H1 (cell line): ENCODE data around the gene FXN. TPM values are rescaled to one million over a fixed set of nuclear protein-coding genes. Genes with fewer than 3 reads are reported as not detected.

Experiments used
- CTCF ChIA-PET: fragments of 300-600 bp; sonication (Branson Sonifier 250); formaldehyde crosslinking; loops from one replicate; lab custom pipeline; 2021; ENCODE audit not compliant: partially characterized antibody; lab: Charles Lee
- POLR2A ChIA-PET: fragments of 300-600 bp; sonication (Branson Sonifier 250); formaldehyde crosslinking; loops from one replicate; lab custom pipeline; 2021; ENCODE audit warnings: inconsistent platforms; ENCODE audit not compliant: partially characterized antibody; lab: Charles Lee
- DNase-seq, 2 experiments: peaks; one replicate each; pipeline versions ENCODE4 v3.0.0 to v3.0.0-alpha.2; 2010 to 2022; ENCODE audit warnings: low spot score in 2 of 2, low read depth in 1 of 2, mixed read lengths in 1 of 2
- FAIRE-seq: peaks from 2 replicates; lab custom pipeline; 2011; peaks lifted over from hg19 to GRCh38; lab: Jason Lieb, UNC
- H2AFZ ChIP-seq: 2 replicates; pipeline ENCODE4 v1.8.1; 2012; ENCODE audit warnings: low read length, inconsistent platforms
- H2AK5ac ChIP-seq: 2 replicates; pipeline ENCODE4 v1.6.1; 2013; ENCODE audit warnings: low read depth, low read length
- H2BK120ac ChIP-seq: replicated peaks from 2 replicates; pipeline ENCODE3; 2013; ENCODE audit warnings: low read depth, low read length, inconsistent platforms
- H2BK12ac ChIP-seq: 2 replicates; pipeline ENCODE4 v1.6.1; 2013; ENCODE audit warnings: low read depth, low read length
- H2BK15ac ChIP-seq: 2 replicates; pipeline ENCODE4 v1.6.1; 2013; ENCODE audit warnings: low read length
- H2BK20ac ChIP-seq: 2 replicates; pipeline ENCODE4 v1.6.1; 2013; ENCODE audit warnings: low read length
- H2BK5ac ChIP-seq: 2 replicates; pipeline ENCODE4 v1.6.1; 2013; ENCODE audit warnings: low read depth, low read length
- H3K14ac ChIP-seq: 2 replicates; pipeline ENCODE4 v1.6.1; 2013; ENCODE audit warnings: inconsistent platforms; ENCODE audit not compliant: insufficient read length
- H3K18ac ChIP-seq: 2 replicates; pipeline ENCODE4 v1.6.1; 2013; ENCODE audit warnings: low read length; ENCODE audit errors: extremely low read depth
- H3K23ac ChIP-seq: 2 replicates; pipeline ENCODE4 v1.6.1; 2013; ENCODE audit warnings: inconsistent platforms; ENCODE audit not compliant: insufficient read length
- H3K23me2 ChIP-seq: 2 replicates; pipeline ENCODE4 v1.6.1; 2013; ENCODE audit warnings: low read depth, low read length
- H3K27ac ChIP-seq: 2 replicates; pipeline ENCODE4 v1.6.1; 2011; ENCODE audit warnings: low read depth, low read length, inconsistent platforms
- H3K27me3 ChIP-seq, 4 experiments: replicated peaks in 1 of 4; 1 replicate in 1 of 4; 2 replicates in 3 of 4; pipeline versions ENCODE4 v1.6.1 to v1.8.1; 2011 to 2013; ENCODE audit warnings: low read length in 3 of 4, mild to moderate bottlenecking in 3 of 4, inconsistent platforms in 2 of 4, mixed read lengths in 2 of 4, moderate library complexity in 1 of 4; ENCODE audit not compliant: control insufficient read depth in 3 of 4, insufficient read depth in 3 of 4; ENCODE audit errors: extremely low read depth in 1 of 4
- H3K36me3 ChIP-seq, 4 experiments: 2 replicates each; pipeline versions ENCODE4 v1.6.1 to v1.8.1; 2011 to 2013; ENCODE audit warnings: mild to moderate bottlenecking in 4 of 4, low read length in 3 of 4, moderate library complexity in 2 of 4, control low read depth in 1 of 4, inconsistent platforms in 1 of 4; ENCODE audit not compliant: insufficient read depth in 4 of 4, control insufficient read depth in 2 of 4
- H3K4ac ChIP-seq: replicated peaks from 2 replicates; pipeline ENCODE3; 2013; ENCODE audit warnings: low read length, low read depth, mixed read lengths, inconsistent platforms; ENCODE audit not compliant: insufficient read length
- H3K4me1 ChIP-seq, 4 experiments: replicated peaks in 1 of 4; 1 replicate in 1 of 4; 2 replicates in 3 of 4; pipeline versions ENCODE4 v1.6.1 to v1.8.1; 2011 to 2013; ENCODE audit warnings: low read length in 3 of 4, inconsistent platforms in 2 of 4, mixed read lengths in 1 of 4; ENCODE audit not compliant: insufficient read depth in 4 of 4, control insufficient read depth in 3 of 4
- H3K4me2 ChIP-seq, 2 experiments: 2 replicates each; pipeline versions ENCODE4 v1.6.1 to v1.8.1; 2011 to 2013; ENCODE audit warnings: low read depth in 2 of 2, low read length in 2 of 2, control low read depth in 1 of 2, inconsistent platforms in 1 of 2, mild to moderate bottlenecking in 1 of 2; ENCODE audit not compliant: insufficient read depth in 1 of 2
- H3K4me3 ChIP-seq, 4 experiments: fragments of 200-600, 300-600 bp in 1 of 4; sonication (generic), shearing (Covaris generic), sonication (Bioruptor Twin) in 1 of 4; 2 replicates each; pipeline versions ENCODE4 v1.5.1 to v1.8.1; 2011 to 2016; ENCODE audit warnings: low read length in 4 of 4, low read depth in 3 of 4, control low read depth in 2 of 4, inconsistent platforms in 2 of 4, mild to moderate bottlenecking in 2 of 4, mixed read lengths in 1 of 4, moderate library complexity in 1 of 4; ENCODE audit not compliant: insufficient read depth in 2 of 4; ENCODE audit errors: extremely low read depth in 1 of 4
- H3K56ac ChIP-seq: replicated peaks from 2 replicates; pipeline ENCODE3; 2013; ENCODE audit warnings: low read depth, mild to moderate bottlenecking, mixed read lengths, low read length, inconsistent platforms; ENCODE audit not compliant: insufficient read length
- H3K79me1 ChIP-seq: 2 replicates; pipeline ENCODE4 v1.6.1; 2013; ENCODE audit warnings: low read depth, low read length, control low read depth
- H3K79me2 ChIP-seq, 2 experiments: 2 replicates each; pipeline versions ENCODE4 v1.6.1 to v1.8.1; 2012 to 2013; ENCODE audit warnings: low read length in 2 of 2, mild to moderate bottlenecking in 2 of 2, inconsistent platforms in 1 of 2; ENCODE audit not compliant: insufficient read depth in 2 of 2, control insufficient read depth in 1 of 2
- H3K9ac ChIP-seq, 4 experiments: replicated peaks in 1 of 4; 1 replicate in 1 of 4; 2 replicates in 3 of 4; pipeline versions ENCODE4 v1.6.1 to v1.8.1; 2011 to 2013; ENCODE audit warnings: low read depth in 3 of 4, low read length in 3 of 4, control low read depth in 2 of 4, mild to moderate bottlenecking in 2 of 4, moderate library complexity in 2 of 4, inconsistent platforms in 1 of 4; ENCODE audit errors: extremely low read depth in 1 of 4
- H3K9me3 ChIP-seq, 2 experiments: 2 replicates each; pipeline versions ENCODE4 v1.6.1 to v1.8.1; 2012 to 2013; ENCODE audit warnings: mild to moderate bottlenecking in 2 of 2, moderate library complexity in 2 of 2, control low read depth in 1 of 2, inconsistent platforms in 1 of 2, low read depth in 1 of 2, low read length in 1 of 2, mixed read lengths in 1 of 2; ENCODE audit not compliant: insufficient read depth in 2 of 2
- H4K20me1 ChIP-seq, 2 experiments: replicated peaks in 1 of 2; 2 replicates each; pipeline versions ENCODE3 to v1.8.1; 2011 to 2013; ENCODE audit warnings: inconsistent platforms in 2 of 2, low read length in 2 of 2, mild to moderate bottlenecking in 1 of 2; ENCODE audit not compliant: insufficient read depth in 2 of 2, control insufficient read depth in 1 of 2
- H4K5ac ChIP-seq: 2 replicates; pipeline ENCODE4 v1.6.1; 2013; ENCODE audit warnings: low read length, low read depth, mixed read lengths, inconsistent platforms; ENCODE audit not compliant: insufficient read length
- H4K8ac ChIP-seq: 2 replicates; pipeline ENCODE4 v1.8.0; 2013; ENCODE audit warnings: mild to moderate bottlenecking, moderate library complexity, low read length, inconsistent platforms; ENCODE audit not compliant: insufficient read depth; ENCODE audit errors: extremely low read depth
- H4K91ac ChIP-seq: replicated peaks from 2 replicates; pipeline ENCODE3; 2013; ENCODE audit warnings: low read length, mixed read lengths, inconsistent platforms; ENCODE audit not compliant: insufficient read length
- ASH2L ChIP-seq: fragments of 200-600, 300-600 bp; sonication (generic); IDR thresholded peaks from one replicate; pipeline ENCODE4 v1.7.1; 2017; ENCODE audit warnings: low read length
- CREB1 ChIP-seq: IDR thresholded peaks from 2 replicates; pipeline ENCODE4 v1.6.1; 2012; ENCODE audit warnings: inconsistent platforms
- WGBS, 2 experiments: shearing (Covaris generic) in 1 of 2; methylation state at CpG; one replicate each; pipeline versions ENCODE4 v1.1.6 to v1.1.7; 2013 to 2015; ENCODE audit warnings: low lambda C conversion rate in 2 of 2, mixed read lengths in 2 of 2, inconsistent platforms in 1 of 2, low coverage in 1 of 2, missing lambda C conversion rate in 1 of 2; ENCODE audit not compliant: insufficient replicate concordance in 2 of 2, insufficient coverage in 1 of 2, insufficient read length in 1 of 2; ENCODE audit errors: extremely low coverage in 1 of 2, missing lambda C conversion rate in 1 of 2; 5-methylcytosine and 5-hydroxymethylcytosine counted together
- polyA plus RNA-seq, 7 experiments: library from polyadenylated mRNA; depleted of rRNA in 3 of 7; stranded (reverse) in 5 of 7; unstranded in 2 of 7; fragments of >200 nt in 5 of 7; fragments of 200-250 nt in 2 of 7; gene quantifications; 1 replicate in 5 of 7; 2 replicates in 1 of 7; 4 replicates in 1 of 7; pipeline versions ENCODE4 v1.2.1 to v1.2.3, GENCODE V29; 2011 to 2013; ENCODE audit warnings: missing spikeins in 2 of 7, mixed read lengths in 2 of 7
- total RNA-seq: library from RNA; stranded (reverse); fragmentation: NEBNext Ultra II Directional; extraction: Animal tissue kit (Norgen Biotek cat#: 25700); gene quantifications from 2 replicates; pipeline ENCODE4 v1.2.1, GENCODE V29; 2021

FXN gene
- total and polyA plus RNA-seq, 2 of the 8 experiments (the other 6 are each of a cell fraction or from before 2014, with no cell fraction given), result 34.2 to 37.5 TPM

- FAIRE-seq, result no peak
- Histone ChIP-seq H3K9me3 (no peaks in the 10 kb centered on the region), H3K18ac (peak overlapping the region; percentile 5; the same call in 1 of the 2 replicates), H2AFZ (no peak overlapping the region), H3K4me3 (peak overlapping the region; percentile 61 to 96 (median 83)), H3K56ac (no peak overlapping the region), H3K79me2 (peaks cover 13 to 51% of the 10 kb centered on the region in 2 experiments), H3K27me3 (no peaks in the 10 kb centered on the region), H2AK5ac (no peak overlapping the region), H2BK12ac (0 out of 2 replicates have a peak overlapping the region, but pooled peaks have one; percentile 39), H2BK120ac (no peak overlapping the region), H3K9ac (peak overlapping the region in 3 of 4 experiments; percentile 24 to 83 (median 25); a peak in 4 of 7 replicates), H3K4me2 (peak overlapping the region; percentile 71 to 77), H3K79me1 (peaks cover 7% of the 10 kb centered on the region; the same call in 1 of the 2 replicates), H4K5ac (no peak overlapping the region), H4K20me1 (peaks cover 0 to 6% of the 10 kb centered on the region in 2 experiments), H2BK5ac (no peak overlapping the region; the same call in 1 of the 2 replicates), H4K8ac (no peak overlapping the region), H3K23ac (no peak overlapping the region), H3K23me2 (peaks cover 7% of the 10 kb centered on the region; the same call in 1 of the 2 replicates), H3K27ac (no peak overlapping the region), H3K4me1 (peaks cover 0 to 4% (median 1%) of the 10 kb centered on the region in 4 experiments; a peak in 2 of 7 replicates), H4K91ac (peak overlapping the region; percentile 61), H3K14ac (no peak overlapping the region), H3K36me3 (no peaks in the 10 kb centered on the region), H3K4ac (peak overlapping the region; percentile 24), H2BK20ac (0 out of 2 replicates have a peak overlapping the region, but pooled peaks have one; percentile 61), H2BK15ac (no peak overlapping the region; the same call in 1 of the 2 replicates)
- ChIA-PET CTCF (interaction anchor here (0.7 to 1.0 kb wide), 4 partner anchors 10 to 154 kb away, joined by 3 to 4 read pairs (median 3); no protein-coding TSS in a partner anchor), POLR2A (interaction anchor here (0.7 to 2.0 kb wide), 6 partner anchors 9 to 92 kb away, joined by 3 to 8 read pairs (median 3); no protein-coding TSS in a partner anchor)
- WGBS, 2 experiments, result 71% methylated on average over 10 of the region's 10 CpGs; no CpG with 5 or more reads in 1 of the 2 experiments
- TF ChIP-seq ASH2L (peak; percentile 1), CREB1 (no peak)
- DNase-seq, result no peak
Measured at GRCh38 chr9:69036799-69037198, 1.2 kb downstream of the FXN start.
